Left lung (tissue), 10 donors: ENCODE data around the gene PPP4R3A. TPM values are rescaled to one million over a fixed set of nuclear protein-coding genes. Genes with fewer than 3 reads are reported as not detected.
"Not testable (repeated sequence)": the region's sequence is repeated elsewhere in the genome, so short reads cannot be mapped to it uniquely, and the experiment has no call there.

Source experiments
- ATAC-seq: fragments of 200-7000 bp; cut with Tn5 transposase; one replicate; pipeline ENCODE4 v1.9.1; 2020; ENCODE audit warnings: moderate library complexity
- DNase-seq, 4 donors: peaks; one replicate each; pipeline ENCODE4 v3.0.0-alpha.2; 2013 to 2020
- H3K27ac ChIP-seq, 2 donors: fragments of 200-600 bp; sonication (generic) in 1 of 2; one replicate each; pipeline versions ENCODE4 v1.5.0 to v1.8.0; 2020 to 2021
- H3K27me3 ChIP-seq, 2 donors: fragments of 200-600 bp; sonication (generic) in 1 of 2; one replicate each; pipeline versions ENCODE4 v1.5.0 to v1.8.0; 2020 to 2021
- H3K36me3 ChIP-seq, 2 donors: fragments of 200-600 bp; sonication (generic) in 1 of 2; one replicate each; pipeline versions ENCODE4 v1.5.0 to v1.8.0; 2020 to 2021
- H3K4me1 ChIP-seq, 2 donors: fragments of 200-600 bp; one replicate each; pipeline ENCODE4 v1.8.0; 2021
- H3K4me3 ChIP-seq, 2 donors: fragments of 200-600 bp; sonication (generic) in 1 of 2; one replicate each; pipeline versions ENCODE4 v1.5.0 to v1.8.0; 2020 to 2021; ENCODE audit warnings: mild to moderate bottlenecking in 1 of 2
- H3K9me3 ChIP-seq, 2 donors: fragments of 200-600 bp; sonication (generic) in 1 of 2; one replicate each; pipeline versions ENCODE4 v1.5.0 to v1.8.0; 2020 to 2021
- intact Hi-C, 2 donors: fragments of 100-400 bp; cut with DNase I; formaldehyde crosslinking; loops; one replicate each; pipeline versions ENCODE4 v1.11.2 to v1.14.2; 2022
- polyA plus RNA-seq, 6 donors: library from polyadenylated mRNA; unstranded; fragments of 120-200 nt; gene quantifications; one replicate each; pipeline ENCODE4 v1.2.1, GENCODE V29; 2013; ENCODE audit not compliant: insufficient read length in 6 of 6
- total RNA-seq, 2 donors: library from RNA; stranded (reverse); fragmentation: NEBNext Ultra II Directional; extraction: Animal tissue kit (Norgen Biotek cat#: 25700); gene quantifications; one replicate each; pipeline ENCODE4 v1.2.1, GENCODE V29; 2021
- TF ChIP-seq, protein P1 (sequence below), 2 donors: fragments of 200-600 bp; sonication (generic) in 1 of 2; IDR thresholded peaks; one replicate each; pipeline versions ENCODE4 v1.5.0 to v1.8.0; 2021; ENCODE audit warnings: antibody characterized with exemption in 2 of 2
- donor health status: DM: no; HTN: yes; CAD: no.
- donor health status: DM: no; HTN: no; CAD: no.

Gene PPP4R3A
- total and polyA plus RNA-seq, 8 donors = 68.8 to 125 (median 110) TPM

GRCh38 chr14:91439345-91439744, 70.8 kb downstream of the PPP4R3A start:
- Histone ChIP-seq H3K4me3 (no peak overlapping the region), H3K9me3 (peaks cover 0 to 9% of the 10 kb centered on the region in 2 donors), H3K27ac (no peak overlapping the region), H3K36me3 (no peaks in the 10 kb centered on the region), H3K4me1 (no peaks in the 10 kb centered on the region), H3K27me3 (no peaks in the 10 kb centered on the region)
- TF ChIP-seq, protein P1, sequence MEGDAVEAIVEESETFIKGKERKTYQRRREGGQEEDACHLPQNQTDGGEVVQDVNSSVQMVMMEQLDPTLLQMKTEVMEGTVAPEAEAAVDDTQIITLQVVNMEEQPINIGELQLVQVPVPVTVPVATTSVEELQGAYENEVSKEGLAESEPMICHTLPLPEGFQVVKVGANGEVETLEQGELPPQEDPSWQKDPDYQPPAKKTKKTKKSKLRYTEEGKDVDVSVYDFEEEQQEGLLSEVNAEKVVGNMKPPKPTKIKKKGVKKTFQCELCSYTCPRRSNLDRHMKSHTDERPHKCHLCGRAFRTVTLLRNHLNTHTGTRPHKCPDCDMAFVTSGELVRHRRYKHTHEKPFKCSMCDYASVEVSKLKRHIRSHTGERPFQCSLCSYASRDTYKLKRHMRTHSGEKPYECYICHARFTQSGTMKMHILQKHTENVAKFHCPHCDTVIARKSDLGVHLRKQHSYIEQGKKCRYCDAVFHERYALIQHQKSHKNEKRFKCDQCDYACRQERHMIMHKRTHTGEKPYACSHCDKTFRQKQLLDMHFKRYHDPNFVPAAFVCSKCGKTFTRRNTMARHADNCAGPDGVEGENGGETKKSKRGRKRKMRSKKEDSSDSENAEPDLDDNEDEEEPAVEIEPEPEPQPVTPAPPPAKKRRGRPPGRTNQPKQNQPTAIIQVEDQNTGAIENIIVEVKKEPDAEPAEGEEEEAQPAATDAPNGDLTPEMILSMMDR (IDR thresholded peaks at IDR 0.05) = no peak
- intact Hi-C loops = no loop called here
- no peak for ATAC-seq
- no peak for DNase-seq

DNA sequence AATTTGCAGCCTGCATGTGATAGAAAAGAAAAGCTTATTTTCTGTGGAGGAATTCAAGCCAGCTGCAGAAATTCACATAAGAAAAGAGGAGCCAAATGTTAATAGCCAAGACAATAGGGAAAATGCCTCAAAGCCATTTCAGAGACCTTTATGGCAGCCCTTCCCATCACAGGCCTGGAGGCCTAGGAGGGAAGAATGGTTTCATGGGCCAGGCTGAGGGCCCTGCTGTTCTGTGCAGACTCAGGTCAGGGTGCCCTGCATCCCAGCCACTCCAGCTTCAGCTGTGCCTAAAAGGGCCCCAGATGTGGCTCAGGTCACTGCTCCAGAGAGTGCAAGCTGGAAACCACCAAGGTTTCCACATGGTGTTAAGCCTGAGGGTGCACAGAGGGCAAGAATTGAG, 71.3 kb downstream of the PPP4R3A start:
- H3K9me3 ChIP-seq = peaks cover 0 to 9% of the 10 kb centered on the region in 2 donors
- TF ChIP-seq, protein P1 (IDR thresholded peaks at IDR 0.05) = no peak
- H3K4me1 ChIP-seq = no peaks in the 10 kb centered on the region
- H3K27me3 ChIP-seq = no peaks in the 10 kb centered on the region
- DNase-seq = no peak
- no peak overlapping the region for H3K4me3 ChIP-seq
- intact Hi-C loops = no loop called here
- H3K27ac ChIP-seq = no peak overlapping the region
- no peak for ATAC-seq
- H3K36me3 ChIP-seq = no peaks in the 10 kb centered on the region

- DNase-seq, H3K36me3 ChIP-seq, H3K27ac ChIP-seq, H3K9me3 ChIP-seq, ATAC-seq, H3K27me3 ChIP-seq, H3K4me3 ChIP-seq, H3K4me1 ChIP-seq, intact Hi-C loops: not testable (repeated sequence)
Measured at GRCh38 chr14:91436266-91436665, 73.8 kb downstream of the PPP4R3A start.

GRCh38 chr14:91429385-91429784, 80.7 kb downstream of the PPP4R3A start:
- Histone ChIP-seq H3K9me3 (no peaks in the 10 kb centered on the region), H3K36me3 (no peaks in the 10 kb centered on the region), H3K4me3 (no peak overlapping the region), H3K27ac (no peak overlapping the region), H3K4me1 (no peaks in the 10 kb centered on the region), H3K27me3 (no peaks in the 10 kb centered on the region)
- intact Hi-C loops = no loop called here
- ATAC-seq (no peak), DNase-seq (no peak)
- TF ChIP-seq, protein P1 (IDR thresholded peaks at IDR 0.05) = no peak

- ATAC-seq = peak; percentile 27
Measured at GRCh38 chr14:91428931-91429330, 81.2 kb downstream of the PPP4R3A start.

GRCh38 chr14:91425531-91425944, 84.6 kb downstream of the PPP4R3A start:
- intact Hi-C loops, ATAC-seq, H3K27ac ChIP-seq, H3K27me3 ChIP-seq, H3K4me1 ChIP-seq, H3K9me3 ChIP-seq, H3K36me3 ChIP-seq, DNase-seq, H3K4me3 ChIP-seq: not testable (repeated sequence)

More at GRCh38 chr14:91428931-91429330, 81.2 kb downstream of the PPP4R3A start:
- DNase-seq, H3K9me3 ChIP-seq, H3K4me3 ChIP-seq, H3K27ac ChIP-seq, H3K36me3 ChIP-seq, H3K4me1 ChIP-seq, intact Hi-C loops, H3K27me3 ChIP-seq: not testable (repeated sequence)

GRCh38 chr14:91424813-91425530, 85.1 kb downstream of the PPP4R3A start:
- Histone ChIP-seq H3K9me3 (no peaks in the 10 kb centered on the region), H3K4me3 (no peak overlapping the region), H3K4me1 (peaks cover 0 to 9% of the 10 kb centered on the region in 2 donors), H3K27me3 (no peaks in the 10 kb centered on the region), H3K36me3 (no peaks in the 10 kb centered on the region), H3K27ac (no peak overlapping the region)
- intact Hi-C loops = no loop called here
- no peak for DNase-seq
- ATAC-seq = no peak
- TF ChIP-seq, protein P1 (IDR thresholded peaks at IDR 0.05) = no peak
